ENCODE results near the gene LDLRAD3.

Gene LDLRAD3

GRCh38 chr11:36062796-36063365 lies 119.0 kb downstream of the LDLRAD3 start:
- no peak for DNase-seq (ENCODE audit: low spot score)
- no peak for TF ChIP-seq CTCF (IDR thresholded peaks at IDR 0.05)
- Histone ChIP-seq H3K4me3 (no peak overlapping the region), H3K27ac (peak overlapping the region in 1 of 2 donors; percentile 37)

GRCh38 chr11:36065436-36065835 lies 121.6 kb downstream of the LDLRAD3 start:
- Histone ChIP-seq H3K4me3 (no peak overlapping the region), H3K27ac (no peak overlapping the region)
- no peak for DNase-seq (ENCODE audit: low spot score)
- no peak for TF ChIP-seq CTCF (IDR thresholded peaks at IDR 0.05)

GRCh38 chr11:36066891-36067290 lies 123.0 kb downstream of the LDLRAD3 start:
- no peak overlapping the region for H3K27ac ChIP-seq
- no peak overlapping the region for H3K4me3 ChIP-seq
- no peak for TF ChIP-seq CTCF (IDR thresholded peaks at IDR 0.05)
- no peak for DNase-seq (ENCODE audit: low spot score)

- no peak for DNase-seq (ENCODE audit: low spot score)
- no peak for TF ChIP-seq CTCF (IDR thresholded peaks at IDR 0.05)
- H3K27ac ChIP-seq = no peak overlapping the region
- no peak overlapping the region for H3K4me3 ChIP-seq
Observed at GRCh38 chr11:36069576-36070212, 125.8 kb downstream of the LDLRAD3 start.

- H3K27ac ChIP-seq = no peak overlapping the region
- TF ChIP-seq CTCF (IDR thresholded peaks at IDR 0.05) = no peak
- DNase-seq (ENCODE audit: low spot score) = no peak
- no peak overlapping the region for H3K4me3 ChIP-seq
Observed at GRCh38 chr11:36070213-36070953, 126.5 kb downstream of the LDLRAD3 start.

- no peak for DNase-seq (ENCODE audit: low spot score)
- TF ChIP-seq CTCF (IDR thresholded peaks at IDR 0.05) = no peak
- no peak overlapping the region for H3K4me3 ChIP-seq
- H3K27ac ChIP-seq = no peak overlapping the region
Observed at GRCh38 chr11:36070954-36071330, 127.1 kb downstream of the LDLRAD3 start.
